Breast epithelium (tissue), 3 donors: ENCODE results near the gene MT1X.

ENCODE experiments used
- POLR2AphosphoS5 ChIP-seq, 3 donors: sonication (generic); formaldehyde crosslinking; IDR thresholded peaks; one replicate each; pipeline ENCODE4 v1.6.1; 2017; ENCODE audit warnings: antibody characterized with exemption in 3 of 3
- TF ChIP-seq, protein P1 (sequence below), 3 donors: fragments of 450-650 bp; IDR thresholded peaks; one replicate each; pipeline ENCODE4 v1.5.1; 2016 to 2017; ENCODE audit warnings: antibody characterized with exemption in 3 of 3, mild to moderate bottlenecking in 3 of 3, moderate library complexity in 3 of 3

DNA sequence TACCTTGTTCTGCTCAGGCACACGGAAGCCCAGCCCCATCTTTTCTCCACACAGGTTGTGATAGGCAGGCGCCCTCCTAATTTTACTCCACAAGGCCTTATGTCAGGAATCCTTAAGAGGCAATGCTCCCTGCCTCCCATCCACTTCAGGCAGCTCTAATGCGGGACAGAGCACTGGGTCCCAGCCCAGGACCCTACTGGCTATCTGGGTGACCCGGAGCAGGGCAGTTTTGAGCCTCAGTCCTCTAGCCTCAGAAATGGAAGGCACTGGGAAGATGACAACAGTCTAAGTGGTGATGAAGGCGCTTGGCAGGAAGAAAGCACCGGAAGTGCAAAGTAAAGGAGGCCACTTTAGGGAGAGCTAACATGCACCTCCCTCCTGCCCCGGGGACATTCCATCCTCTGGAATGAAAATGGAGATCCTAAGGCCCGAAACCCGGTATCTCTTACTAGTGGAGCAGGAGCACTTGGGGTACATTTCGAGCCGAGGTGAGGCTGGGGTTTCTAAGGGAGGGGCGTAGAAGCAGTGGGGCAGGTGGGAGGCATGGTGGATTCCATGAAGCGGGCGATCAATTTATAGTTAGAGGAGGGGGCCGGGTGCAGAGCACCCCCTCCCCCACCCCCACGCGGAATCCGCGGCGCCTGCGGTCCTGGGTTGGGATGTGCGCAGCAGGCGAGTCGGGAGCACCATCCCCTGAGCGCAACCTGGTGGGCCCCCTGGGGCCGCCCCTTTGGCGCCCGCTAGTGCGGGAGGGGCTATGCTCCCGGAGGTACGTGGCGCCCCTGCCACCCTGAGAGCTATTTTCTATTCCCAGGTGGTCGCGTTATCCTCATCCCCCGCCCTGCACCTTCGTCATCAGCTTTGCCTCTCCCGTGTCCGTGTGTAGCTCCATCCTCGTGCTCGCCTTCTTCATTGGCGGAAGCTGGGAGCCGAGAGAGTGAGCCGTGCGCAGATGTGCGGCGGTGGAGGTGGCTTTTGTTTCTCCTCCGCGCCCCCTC, 19.6 kb upstream of the MT1X start:
- TF ChIP-seq, protein P1, sequence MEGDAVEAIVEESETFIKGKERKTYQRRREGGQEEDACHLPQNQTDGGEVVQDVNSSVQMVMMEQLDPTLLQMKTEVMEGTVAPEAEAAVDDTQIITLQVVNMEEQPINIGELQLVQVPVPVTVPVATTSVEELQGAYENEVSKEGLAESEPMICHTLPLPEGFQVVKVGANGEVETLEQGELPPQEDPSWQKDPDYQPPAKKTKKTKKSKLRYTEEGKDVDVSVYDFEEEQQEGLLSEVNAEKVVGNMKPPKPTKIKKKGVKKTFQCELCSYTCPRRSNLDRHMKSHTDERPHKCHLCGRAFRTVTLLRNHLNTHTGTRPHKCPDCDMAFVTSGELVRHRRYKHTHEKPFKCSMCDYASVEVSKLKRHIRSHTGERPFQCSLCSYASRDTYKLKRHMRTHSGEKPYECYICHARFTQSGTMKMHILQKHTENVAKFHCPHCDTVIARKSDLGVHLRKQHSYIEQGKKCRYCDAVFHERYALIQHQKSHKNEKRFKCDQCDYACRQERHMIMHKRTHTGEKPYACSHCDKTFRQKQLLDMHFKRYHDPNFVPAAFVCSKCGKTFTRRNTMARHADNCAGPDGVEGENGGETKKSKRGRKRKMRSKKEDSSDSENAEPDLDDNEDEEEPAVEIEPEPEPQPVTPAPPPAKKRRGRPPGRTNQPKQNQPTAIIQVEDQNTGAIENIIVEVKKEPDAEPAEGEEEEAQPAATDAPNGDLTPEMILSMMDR (IDR thresholded peaks at IDR 0.05), result no peak
- TF ChIP-seq POLR2AphosphoS5 (IDR thresholded peaks at IDR 0.05), result no peak
